GM23338 (cell line): ENCODE results near the gene PEPD. TPM values are rescaled to one million over a fixed set of nuclear protein-coding genes. Genes with fewer than 3 reads are reported as not detected.

Experiments
- ATAC-seq: fragments of 200-7000 bp; cut with Tn5 transposase; 3 replicates; pipeline ENCODE4 v1.9.1; 2020
- DNase-seq: peaks from one replicate; pipeline ENCODE4 v3.0.0-alpha.2; 2015; ENCODE audit warnings: low spot score
- H2AFZ ChIP-seq: fragments of 200-600 bp; sonication (generic); 2 replicates; pipeline ENCODE4 v1.8.0; 2016; ENCODE audit warnings: antibody characterized with exemption, mild to moderate bottlenecking, moderate library complexity
- H3F3A ChIP-seq: fragments of 200-600 bp; sonication (generic); replicated peaks from 2 replicates; pipeline ENCODE4 v1.8.0; 2017; ENCODE audit warnings: antibody characterized with exemption, mixed run types, low read depth
- H3K27ac ChIP-seq: fragments of 200-600 bp; sonication (generic); 2 replicates; pipeline ENCODE4 v1.6.1; 2016; ENCODE audit warnings: low read depth
- H3K27me3 ChIP-seq: fragments of 200-600 bp; sonication (generic); 2 replicates; pipeline ENCODE4 v1.8.0; 2016; ENCODE audit warnings: mild to moderate bottlenecking, mixed run types, moderate library complexity; ENCODE audit not compliant: insufficient read depth
- H3K36me3 ChIP-seq: fragments of 200-600 bp; sonication (generic); 2 replicates; pipeline ENCODE4 v1.8.0; 2016; ENCODE audit warnings: mild to moderate bottlenecking; ENCODE audit not compliant: insufficient read depth
- H3K4me1 ChIP-seq: fragments of 200-600 bp; sonication (generic); 2 replicates; pipeline ENCODE4 v1.8.0; 2016; ENCODE audit warnings: mild to moderate bottlenecking, moderate library complexity; ENCODE audit not compliant: insufficient read depth
- H3K4me2 ChIP-seq: fragments of 200-600 bp; sonication (generic); 2 replicates; pipeline ENCODE4 v1.7.1; 2017; ENCODE audit warnings: mixed run types
- H3K4me3 ChIP-seq: fragments of 200-600 bp; sonication (generic); 2 replicates; pipeline ENCODE4 v1.6.1; 2016; ENCODE audit warnings: mixed run types
- H3K79me2 ChIP-seq: fragments of 200-600 bp; sonication (generic); replicated peaks from 2 replicates; pipeline ENCODE4 v1.8.0; 2017; ENCODE audit warnings: mild to moderate bottlenecking; ENCODE audit not compliant: insufficient read depth
- H3K9me2 ChIP-seq: fragments of 200-600 bp; sonication (generic); 2 replicates; pipeline ENCODE4 v1.8.0; 2017; ENCODE audit not compliant: insufficient read depth
- H4K20me1 ChIP-seq: fragments of 200-600 bp; sonication (generic); replicated peaks from 2 replicates; pipeline ENCODE4 v1.8.0; 2017; ENCODE audit warnings: mild to moderate bottlenecking; ENCODE audit not compliant: insufficient read depth
- H3K27ac Mint-ChIP-seq: 2 replicates; pipeline ENCODE4 v1.8.0; 2020; ENCODE audit warnings: inconsistent platforms, mild to moderate bottlenecking, moderate library complexity, mixed read lengths
- H3K27me3 Mint-ChIP-seq: 3 replicates; pipeline ENCODE4 v1.8.0; 2022; ENCODE audit warnings: low read depth, mild to moderate bottlenecking, moderate library complexity, mixed read lengths, inconsistent platforms; ENCODE audit not compliant: insufficient read depth, poor library complexity
- H3K36me3 Mint-ChIP-seq: 3 replicates; pipeline ENCODE4 v1.8.0; 2021; ENCODE audit warnings: low read depth, mild to moderate bottlenecking, inconsistent platforms, moderate library complexity, mixed read lengths
- H3K4me1 Mint-ChIP-seq: 3 replicates; pipeline ENCODE4 v1.8.0; 2020; ENCODE audit warnings: mild to moderate bottlenecking, inconsistent platforms, mixed read lengths
- H3K4me3 Mint-ChIP-seq: 3 replicates; pipeline ENCODE4 v1.8.0; 2021; ENCODE audit warnings: moderate library complexity, mild to moderate bottlenecking, inconsistent platforms, mixed read lengths
- H3K9me3 Mint-ChIP-seq: 3 replicates; pipeline ENCODE4 v1.8.0; 2020; ENCODE audit warnings: moderate library complexity, mild to moderate bottlenecking, inconsistent platforms, mixed read lengths
- EZH2phosphoT487 ChIP-seq: fragments of 200-600 bp; sonication (generic); IDR thresholded peaks from one replicate; pipeline ENCODE4 v1.8.1; 2018; ENCODE audit warnings: antibody characterized with exemption; ENCODE audit not compliant: unreplicated experiment
- STAT1 ChIP-seq: IDR thresholded peaks from one replicate; pipeline ENCODE4 v1.6.1; 2016; ENCODE audit warnings: antibody characterized with exemption; ENCODE audit not compliant: unreplicated experiment
- ZNF331 ChIP-seq: fragments of 250-450 bp; sonication (Bioruptor Pico); IDR thresholded peaks from 2 replicates; pipeline ENCODE4 v1.5.0; 2020; ENCODE audit warnings: low read depth, mild to moderate bottlenecking, moderate library complexity
- ZNF462 ChIP-seq: fragments of 250-450 bp; sonication (Bioruptor Pico); IDR thresholded peaks from 2 replicates; pipeline ENCODE4 v1.5.0; 2020; ENCODE audit warnings: mild to moderate bottlenecking, moderate library complexity
- polyA plus RNA-seq: library from polyadenylated mRNA; unstranded; fragments of >200 nt; fragmentation: Nextera tagmentation; extraction: Ambion mirVana; gene quantifications from 2 replicates; pipeline ENCODE4 v1.2.1, GENCODE V29; 2016
- total RNA-seq: library from RNA; depleted of rRNA; stranded (reverse); fragments of >200 nt; shearing (Covaris generic); gene quantifications from 2 replicates; pipeline ENCODE4 v1.2.3, GENCODE V29; 2014

PEPD gene
- total and polyA plus RNA-seq, 2 experiments from 2014 or later: 81.7 to 89.2 TPM

GRCh38 chr19:33424181-33424580 lies 97.4 kb downstream of the PEPD start (continued):
- no peak for TF ChIP-seq ZNF462 (CRISPR knock-in tag)
- no peak for TF ChIP-seq EZH2phosphoT487

- no peak overlapping the region for H3K4me2 ChIP-seq
- H3K27me3 Mint-ChIP-seq: no peaks in the 10 kb centered on the region
- no peak for DNase-seq
- H2AFZ ChIP-seq: no peak overlapping the region
- no peaks in the 10 kb centered on the region for H3F3A ChIP-seq
- H3K9me3 Mint-ChIP-seq: no peaks in the 10 kb centered on the region
- H3K9me2 ChIP-seq: 0 out of 2 replicates have a peak, but pooled peaks cover 8% of the 10 kb centered on the region
- H3K27ac ChIP-seq: no peak overlapping the region
- no peak for ATAC-seq
- TF ChIP-seq ZNF331 (no peak), STAT1 (no peak)
- H3K79me2 ChIP-seq: no peaks in the 10 kb centered on the region
- no peaks in the 10 kb centered on the region for H3K4me1 ChIP-seq
- H3K4me3 Mint-ChIP-seq: no peak overlapping the region
- no peaks in the 10 kb centered on the region; the same call in 1 of the 2 replicates for H4K20me1 ChIP-seq
- 0 out of 3 replicates have a peak, but pooled peaks cover 4% of the 10 kb centered on the region for H3K36me3 Mint-ChIP-seq
- no peak overlapping the region for H3K27ac Mint-ChIP-seq
- H3K4me1 Mint-ChIP-seq: peaks cover 9% of the 10 kb centered on the region
- no peaks in the 10 kb centered on the region for H3K27me3 ChIP-seq
- H3K4me3 ChIP-seq: no peak overlapping the region
- H3K36me3 ChIP-seq: no peaks in the 10 kb centered on the region
Observed at GRCh38 chr19:33422369-33423180, 99.0 kb downstream of the PEPD start.
